ENCODE results near the gene FLOT1. TPM values are rescaled to one million over a fixed set of nuclear protein-coding genes. Genes with fewer than 3 reads are reported as not detected.

The FLOT1 gene
- total RNA-seq, 4 donors from 2014 or later, result 46.7 to 88.8 (median 64.4) TPM

GRCh38 chr6:30754631-30755030 is 12.1 kb upstream of the FLOT1 start:
- DNase-seq, result no peak
- Histone ChIP-seq H3K27ac (peak overlapping the region in 3 of 4 donors; percentile 2 to 92 (median 46)), H3K4me3 (no peak overlapping the region), H3K27me3 (no peaks in the 10 kb centered on the region), H3K9me3 (no peaks in the 10 kb centered on the region), H3K4me1 (peaks cover 27 to 83% (median 32%) of the 10 kb centered on the region in 3 donors), H3K36me3 (no peaks in the 10 kb centered on the region)
- TF ChIP-seq POLR2A (IDR thresholded peaks at IDR 0.05), result no peak
- TF ChIP-seq CTCF (IDR thresholded peaks at IDR 0.05), result no peak
- intact Hi-C loops (cut with DNase I), result no loop called here
- 53 to 54% methylated on average over 3 of the region's 3 CpGs for WGBS, 2 donors

GRCh38 chr6:30752157-30752927 is 9.9 kb upstream of the FLOT1 start:
- Histone ChIP-seq H3K36me3 (no peaks in the 10 kb centered on the region), H3K4me1 (peaks cover 36 to 87% (median 53%) of the 10 kb centered on the region in 3 donors), H3K4me3 (no peak overlapping the region), H3K9me3 (no peaks in the 10 kb centered on the region), H3K27ac (peak overlapping the region; percentile 88 to 95 (median 92)), H3K27me3 (no peaks in the 10 kb centered on the region)
- TF ChIP-seq CTCF (IDR thresholded peaks at IDR 0.05), result peak in 2 of 6 experiments; percentile 7 to 12
- peak in 1 of 4 donors; percentile 13 for TF ChIP-seq POLR2A (IDR thresholded peaks at IDR 0.05)
- 14 to 22% methylated on average over 7 of the region's 12 CpGs for WGBS, 2 donors
- intact Hi-C loops (cut with DNase I), result no loop called here
- DNase-seq, result peak; percentile 50

- no peak overlapping the region for H3K4me3 ChIP-seq
- H3K36me3 ChIP-seq, result no peaks in the 10 kb centered on the region
- no peaks in the 10 kb centered on the region for H3K9me3 ChIP-seq
- DNase-seq, result no peak
- no peaks in the 10 kb centered on the region for H3K27me3 ChIP-seq
- peaks cover 36 to 83% (median 53%) of the 10 kb centered on the region in 3 donors for H3K4me1 ChIP-seq
- intact Hi-C loops (cut with DNase I), result no loop called here
- no peak for TF ChIP-seq POLR2A (IDR thresholded peaks at IDR 0.05)
- no peak for TF ChIP-seq CTCF (IDR thresholded peaks at IDR 0.05)
- peak overlapping the region; percentile 67 to 95 (median 90) for H3K27ac ChIP-seq
Measured at GRCh38 chr6:30750379-30750668, 7.8 kb upstream of the FLOT1 start.

- no peak for TF ChIP-seq POLR2A (IDR thresholded peaks at IDR 0.05)
- TF ChIP-seq CTCF (IDR thresholded peaks at IDR 0.05), result peak in 1 of 6 experiments; percentile 18
Measured at GRCh38 chr6:30749554-30750378, 7.3 kb upstream of the FLOT1 start.

More at GRCh38 chr6:30749554-30750378, 7.3 kb upstream of the FLOT1 start:
- no peak overlapping the region for H3K4me3 ChIP-seq
- DNase-seq, result no peak
- H3K9me3 ChIP-seq, result no peaks in the 10 kb centered on the region
- 41 to 51% methylated on average over 11 of the region's 12 CpGs for WGBS, 2 donors
- peak overlapping the region; percentile 67 to 95 (median 90) for H3K27ac ChIP-seq
- H3K36me3 ChIP-seq, result no peaks in the 10 kb centered on the region
- intact Hi-C loops (cut with DNase I), result no loop called here
- peaks cover 38 to 83% (median 57%) of the 10 kb centered on the region in 3 donors for H3K4me1 ChIP-seq
- no peaks in the 10 kb centered on the region for H3K27me3 ChIP-seq

Measured in esophagus squamous epithelium (tissue), 5 donors.